ENCODE data around the gene TCF7L2.

Gene TCF7L2

DNA sequence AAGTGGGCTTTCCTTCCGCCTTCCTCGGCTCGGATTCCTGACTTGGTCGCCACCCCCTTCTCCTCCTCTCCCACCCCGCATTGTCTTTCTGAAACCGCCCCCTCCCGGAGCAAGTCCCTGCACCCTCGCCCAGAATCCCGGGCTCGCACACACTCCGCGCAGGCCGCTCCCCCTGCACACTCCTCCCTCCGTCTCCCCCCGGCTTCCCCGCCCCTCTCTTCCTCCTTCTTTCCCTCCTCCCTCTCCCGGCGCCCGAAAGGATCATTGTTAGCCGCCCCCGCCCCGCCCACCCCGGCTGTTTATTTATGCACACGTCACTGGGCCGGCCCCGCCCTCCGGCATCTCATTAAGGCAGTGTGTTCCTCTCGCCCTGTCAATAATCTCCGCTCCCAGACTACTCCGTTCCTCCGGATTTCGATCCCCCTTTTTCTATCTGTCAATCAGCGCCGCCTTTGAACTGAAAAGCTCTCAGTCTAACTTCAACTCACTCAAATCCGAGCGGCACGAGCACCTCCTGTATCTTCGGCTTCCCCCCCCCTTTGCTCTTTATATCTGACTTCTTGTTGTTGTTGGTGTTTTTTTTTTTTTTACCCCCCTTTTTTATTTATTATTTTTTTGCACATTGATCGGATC, at the start of gene TCF7L2:
Gene TCF7L2 (plus strand): TSS at position 373 of the 633 bp plus-strand sequence. CDS start 510 bp downstream, outside the sequence.
- FAIRE-seq, result peak; percentile 70

DNA sequence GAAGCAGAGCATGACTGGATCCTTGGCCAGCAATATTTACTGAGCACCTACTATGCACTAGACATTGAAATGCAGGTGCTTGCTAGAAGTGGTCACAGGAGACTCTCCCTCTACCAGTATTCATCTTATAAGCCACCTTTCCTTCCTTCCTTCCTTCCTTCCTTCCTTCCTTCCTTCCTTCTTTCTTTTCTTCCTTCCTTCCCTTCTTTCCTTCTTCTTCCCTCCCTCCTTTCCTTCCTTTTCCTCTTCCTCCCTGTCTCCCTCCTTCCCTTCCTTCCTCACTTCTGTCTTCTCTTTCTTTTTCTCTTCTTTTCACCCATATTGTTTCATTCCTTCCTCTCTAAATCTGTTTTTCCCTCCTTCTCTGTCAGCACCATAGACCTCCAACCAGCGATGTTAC, 47.3 kb upstream of the TCF7L2 start:
- no peak for FAIRE-seq

DNA sequence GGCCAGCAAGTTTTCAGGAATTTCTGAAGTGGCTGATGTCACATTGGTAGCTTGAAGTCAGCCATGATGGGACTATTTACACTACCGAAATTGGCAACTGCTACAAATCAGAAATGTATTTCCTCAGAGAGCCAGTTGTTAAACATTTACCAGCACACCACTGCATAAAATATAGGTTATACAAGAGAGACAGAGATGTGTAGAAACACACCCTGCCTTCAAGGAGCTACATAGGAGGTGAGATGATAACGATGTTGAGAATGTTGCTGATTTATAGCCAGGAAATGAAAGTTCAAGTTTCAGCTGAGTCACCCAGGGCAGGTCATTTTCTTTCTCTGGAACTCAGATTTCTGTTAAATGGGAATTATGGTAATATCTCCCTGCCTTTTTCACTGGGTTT, 46.0 kb upstream of the TCF7L2 start:
- FAIRE-seq, result no peak

DNA sequence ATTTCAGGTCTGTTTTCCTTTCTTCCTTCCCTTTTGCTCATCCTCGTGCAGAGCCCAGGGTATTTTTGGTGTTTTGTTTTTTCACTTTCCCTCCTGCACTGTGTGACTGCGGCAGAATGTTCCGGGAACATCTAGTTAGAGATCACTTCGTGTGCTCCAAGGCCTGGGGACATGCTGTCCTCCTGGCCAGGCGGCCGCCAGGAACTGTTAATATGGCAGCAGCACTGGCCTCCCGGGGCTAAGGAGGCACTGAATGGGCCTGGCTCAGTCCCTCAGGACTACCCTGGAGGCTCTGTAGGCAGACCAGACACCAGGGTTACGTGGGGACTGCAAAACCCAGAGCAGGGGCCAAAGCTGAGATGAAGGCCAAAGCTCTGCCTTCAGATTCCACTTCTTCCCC, 43.1 kb upstream of the TCF7L2 start:
- FAIRE-seq, result no peak

GRCh38 chr10:112907893-112908292, 42.2 kb upstream of the TCF7L2 start:
- FAIRE-seq, result no peak

GRCh38 chr10:112911206-112911605, 38.8 kb upstream of the TCF7L2 start:
- no peak for FAIRE-seq

- FAIRE-seq, result no peak
Measured at GRCh38 chr10:112912410-112912928, 37.6 kb upstream of the TCF7L2 start.

DNA sequence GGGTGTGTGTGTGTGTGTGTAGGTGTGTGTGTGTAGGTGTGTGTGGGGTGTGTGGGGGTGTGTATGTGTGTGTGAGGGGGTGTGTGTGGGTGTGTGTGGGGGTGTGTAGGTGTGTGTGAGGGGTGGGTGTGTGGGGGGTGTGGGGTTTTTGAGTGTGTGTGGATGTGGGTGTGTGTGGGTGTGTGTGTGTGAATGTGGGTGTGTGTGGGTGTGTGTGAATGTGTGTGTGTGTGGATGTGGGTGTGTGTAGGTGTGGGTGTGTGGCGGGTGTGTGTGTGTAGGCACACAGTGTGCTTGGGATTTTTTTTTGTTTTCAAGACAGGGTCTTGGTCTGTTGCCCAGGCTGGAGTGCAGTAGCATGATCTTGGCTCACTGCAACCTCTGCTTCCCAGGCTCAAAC, 36.8 kb upstream of the TCF7L2 start:
- no peak for FAIRE-seq

DNA sequence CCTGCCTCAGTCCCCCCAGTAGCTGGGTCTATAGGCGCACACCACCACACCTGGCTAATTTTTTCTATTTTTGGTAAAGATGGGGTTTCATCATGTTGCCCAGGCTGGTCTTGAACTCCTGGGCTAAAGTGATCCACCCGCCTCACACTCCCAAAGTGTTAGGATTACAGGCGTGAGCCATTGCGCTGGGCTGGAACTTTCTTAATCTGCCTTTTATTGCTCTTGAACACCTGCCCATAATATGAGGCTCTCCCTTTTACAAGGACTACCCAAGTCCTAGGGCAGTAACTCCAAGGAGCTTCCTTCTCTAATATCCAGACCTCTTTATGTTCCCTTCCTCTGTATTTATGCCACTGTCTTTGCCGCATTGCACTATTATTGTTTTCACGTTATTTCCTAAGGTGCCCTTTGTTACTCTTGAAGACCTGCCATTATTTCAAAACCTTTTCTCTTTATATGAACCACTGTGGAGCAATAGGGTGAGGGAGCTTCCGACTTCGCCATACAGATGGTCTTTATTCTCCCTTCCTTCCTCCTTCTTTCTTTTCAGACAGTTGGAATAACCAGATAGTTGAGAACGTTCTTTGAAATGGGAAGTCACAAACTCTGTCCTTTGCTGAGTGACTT, 36.3 kb upstream of the TCF7L2 start:
- FAIRE-seq, result no peak

DNA sequence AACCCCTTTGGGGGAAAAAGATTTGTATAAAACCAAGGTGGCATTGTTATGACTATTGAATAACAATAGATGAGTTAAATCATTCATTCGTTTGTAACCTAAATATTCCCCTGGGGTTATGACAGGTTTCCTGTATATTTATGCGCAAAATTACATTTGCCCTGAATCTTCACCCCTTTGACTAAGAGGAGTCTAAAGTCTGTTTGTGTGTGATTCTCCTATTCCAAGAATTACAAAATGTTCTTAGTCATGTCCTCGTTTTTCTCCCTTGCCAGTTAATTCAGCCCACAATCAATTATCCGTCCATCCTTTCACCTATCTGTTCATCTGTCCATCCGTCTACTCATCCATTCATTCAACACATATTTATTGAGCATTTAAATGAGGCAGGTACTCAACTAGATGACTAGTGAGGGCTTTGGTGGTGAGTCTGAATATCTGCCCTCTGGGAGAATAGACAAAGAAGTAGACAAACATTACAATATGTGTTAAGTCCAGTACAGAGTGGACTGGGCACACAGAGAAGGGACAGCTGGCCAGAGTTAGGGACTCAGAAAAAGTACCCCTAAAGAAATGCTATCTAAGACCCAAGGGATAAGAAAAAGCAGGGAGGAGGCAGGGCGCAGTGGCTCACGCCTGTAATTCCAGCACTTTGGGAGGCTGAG, 35.6 kb upstream of the TCF7L2 start:
- FAIRE-seq, result no peak

- peak; percentile 89 for FAIRE-seq
Measured at GRCh38 chr10:112915590-112916572, 34.2 kb upstream of the TCF7L2 start.

DNA sequence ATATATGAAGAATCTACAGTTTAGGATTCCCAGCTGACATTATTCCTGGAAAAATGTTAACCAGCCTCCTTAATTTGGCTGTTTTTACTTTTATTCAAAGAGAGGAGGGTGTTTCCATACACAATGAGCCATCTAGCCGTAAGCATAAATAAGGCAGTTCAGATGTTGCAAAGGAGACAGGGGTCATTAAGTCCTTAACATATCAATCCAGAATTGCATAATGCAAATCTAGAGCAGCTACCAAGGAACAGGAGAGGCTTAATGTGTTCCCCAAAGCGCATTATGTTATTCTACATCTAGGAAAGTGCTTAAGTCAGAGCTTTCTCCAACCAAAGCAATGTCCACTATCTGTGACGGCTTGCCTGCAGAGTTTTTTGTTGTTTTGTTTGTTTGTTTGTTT, 32.4 kb upstream of the TCF7L2 start:
- no peak for FAIRE-seq

DNA sequence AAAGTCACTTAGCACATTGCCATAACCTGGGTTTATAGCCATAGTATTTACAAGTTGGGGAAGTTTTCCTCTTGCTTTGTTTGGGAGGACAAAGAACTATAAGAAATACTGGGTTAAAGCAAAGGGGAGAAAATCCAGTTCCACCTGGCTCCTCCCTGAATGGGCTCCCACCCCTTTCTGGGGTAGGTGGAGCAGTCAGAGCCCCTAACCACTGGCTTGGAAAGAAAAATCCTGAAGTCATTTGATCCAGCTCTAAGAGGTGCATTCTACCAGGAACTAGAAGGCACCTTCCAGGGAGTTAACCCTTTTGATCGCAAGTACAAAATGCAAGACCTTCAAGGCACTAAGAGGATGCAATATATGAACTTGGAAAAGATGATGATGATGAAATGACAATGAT, 31.3 kb upstream of the TCF7L2 start:
- FAIRE-seq, result no peak

DNA sequence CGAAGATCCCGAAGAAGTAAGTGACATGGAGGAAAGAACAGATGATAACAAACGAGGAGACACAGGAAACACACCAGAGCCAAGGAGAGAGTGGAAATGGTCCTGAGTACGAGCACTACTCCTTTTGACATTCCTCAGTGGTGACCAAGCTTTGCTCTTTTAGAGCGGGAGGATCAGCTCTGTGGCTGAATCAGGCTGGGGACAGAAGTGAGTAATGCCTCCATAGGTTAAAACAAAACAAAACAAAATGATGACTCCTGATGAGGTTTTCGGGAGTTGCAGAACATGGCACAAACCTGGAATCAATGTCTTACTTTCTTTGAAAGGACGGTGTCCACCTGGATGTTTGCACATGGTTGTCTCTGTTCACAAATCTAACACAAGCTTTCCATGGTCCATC, 30.3 kb upstream of the TCF7L2 start:
- FAIRE-seq, result no peak

DNA sequence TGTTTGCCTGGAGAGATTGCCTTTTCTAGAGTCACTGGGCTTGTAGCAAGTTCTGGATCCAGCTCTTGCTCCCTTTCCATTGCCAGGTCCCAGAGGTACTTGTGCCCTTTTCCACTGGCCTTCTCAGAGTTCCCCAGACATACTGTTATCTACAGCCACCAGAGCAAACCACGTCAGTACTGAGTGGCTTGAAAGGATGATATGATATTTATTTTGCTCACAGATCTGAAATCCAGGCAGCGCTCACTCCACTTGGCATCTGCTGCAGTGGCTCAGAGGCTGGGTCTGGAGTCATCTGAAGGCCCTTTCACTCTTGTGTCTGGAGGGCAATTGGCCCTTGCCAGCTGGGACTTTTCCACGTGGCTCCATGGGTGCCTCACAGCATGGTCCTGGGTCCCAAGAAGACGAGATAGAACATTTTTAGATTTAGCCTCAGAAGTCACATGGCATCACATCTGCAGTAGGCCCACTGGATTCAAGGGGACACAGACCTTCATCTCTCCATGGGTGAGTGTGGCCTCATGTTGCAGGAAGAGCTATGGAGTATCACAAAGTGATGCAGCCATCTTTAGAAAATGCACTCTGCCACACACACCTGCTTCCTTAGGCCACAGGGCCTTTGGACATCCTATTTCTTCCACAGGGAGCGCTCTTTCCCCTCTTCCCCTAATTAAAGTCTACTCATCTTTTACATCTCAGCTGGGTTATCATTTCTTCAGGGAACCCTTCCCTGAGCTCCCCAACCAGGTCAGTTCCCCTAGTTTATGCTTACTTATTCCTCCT, 22.9 kb upstream of the TCF7L2 start:
- FAIRE-seq, result no peak

GRCh38 chr10:112927980-112928379, 22.1 kb upstream of the TCF7L2 start:
- FAIRE-seq, result no peak

DNA sequence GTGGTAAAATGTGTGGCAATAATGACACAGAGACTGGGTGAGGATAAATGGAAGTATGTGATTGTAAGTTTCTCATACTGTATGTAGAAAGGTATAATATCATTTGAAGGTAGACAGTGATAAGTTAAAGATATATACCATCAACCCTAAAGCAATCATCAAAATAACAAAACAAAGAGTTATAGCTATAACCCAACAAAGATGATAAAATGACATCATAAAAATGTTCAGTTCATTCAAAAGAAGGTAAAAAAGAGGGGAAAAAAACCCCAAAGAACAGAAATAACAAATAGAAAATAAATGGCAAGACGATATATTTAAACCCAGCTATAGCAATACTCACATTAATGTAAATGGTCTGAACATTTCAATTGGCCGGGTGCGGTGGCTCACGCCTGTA, 17.4 kb upstream of the TCF7L2 start:
- peak; percentile 47 for FAIRE-seq

- FAIRE-seq, result no peak
Measured at GRCh38 chr10:112934193-112934592, 15.9 kb upstream of the TCF7L2 start.

- FAIRE-seq, result no peak
Measured at GRCh38 chr10:112938808-112939482, 11.1 kb upstream of the TCF7L2 start.

DNA sequence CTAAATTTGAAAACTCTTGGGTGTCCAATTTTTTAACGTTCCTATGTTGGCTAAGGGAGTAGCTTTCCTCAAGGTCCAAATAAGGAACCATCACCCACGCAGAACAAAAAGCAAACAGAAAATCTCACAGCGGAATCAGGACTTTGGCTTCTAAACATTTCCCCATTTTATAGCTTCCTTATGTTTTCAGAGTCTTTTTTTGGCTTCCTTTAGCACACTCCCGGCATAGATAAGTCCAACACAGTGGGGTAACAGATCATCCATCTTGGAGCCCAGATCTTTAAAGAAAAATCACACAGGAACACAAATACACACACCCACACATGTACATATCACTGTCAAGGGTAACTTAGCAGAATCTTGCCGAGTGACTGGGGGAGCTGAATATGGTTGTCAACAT, 4.2 kb upstream of the TCF7L2 start:
- no peak for FAIRE-seq

- no peak for FAIRE-seq
Measured at GRCh38 chr10:112946649-112947048, 3.4 kb upstream of the TCF7L2 start.

- FAIRE-seq, result no peak
Measured at GRCh38 chr10:112948196-112948595, 1.9 kb upstream of the TCF7L2 start.

All from islet of Langerhans (tissue), 1 donor.